Astrocyte of the spinal cord (primary cell): ENCODE results near the gene KRT2.

Experiments
- DNase-seq: peaks from one replicate; pipeline ENCODE4 v3.0.0; 2011; ENCODE audit warnings: low read depth, low spot score
- H3K4me3 ChIP-seq: 2 replicates; pipeline ENCODE4 v1.5.1; 2011; ENCODE audit warnings: low read depth, mild to moderate bottlenecking, low read length, moderate library complexity
- in situ Hi-C: cut with HindIII; loops from 2 replicates; pipeline ENCODE4 v1.10.0; 2017; ENCODE audit warnings: low sequenced_read_pairs
- TF ChIP-seq, protein P1 (sequence below): IDR thresholded peaks from 2 replicates; pipeline ENCODE4 v1.5.1; 2012; ENCODE audit warnings: low read depth, mild to moderate bottlenecking, low read length, inconsistent platforms

KRT2 gene

DNA sequence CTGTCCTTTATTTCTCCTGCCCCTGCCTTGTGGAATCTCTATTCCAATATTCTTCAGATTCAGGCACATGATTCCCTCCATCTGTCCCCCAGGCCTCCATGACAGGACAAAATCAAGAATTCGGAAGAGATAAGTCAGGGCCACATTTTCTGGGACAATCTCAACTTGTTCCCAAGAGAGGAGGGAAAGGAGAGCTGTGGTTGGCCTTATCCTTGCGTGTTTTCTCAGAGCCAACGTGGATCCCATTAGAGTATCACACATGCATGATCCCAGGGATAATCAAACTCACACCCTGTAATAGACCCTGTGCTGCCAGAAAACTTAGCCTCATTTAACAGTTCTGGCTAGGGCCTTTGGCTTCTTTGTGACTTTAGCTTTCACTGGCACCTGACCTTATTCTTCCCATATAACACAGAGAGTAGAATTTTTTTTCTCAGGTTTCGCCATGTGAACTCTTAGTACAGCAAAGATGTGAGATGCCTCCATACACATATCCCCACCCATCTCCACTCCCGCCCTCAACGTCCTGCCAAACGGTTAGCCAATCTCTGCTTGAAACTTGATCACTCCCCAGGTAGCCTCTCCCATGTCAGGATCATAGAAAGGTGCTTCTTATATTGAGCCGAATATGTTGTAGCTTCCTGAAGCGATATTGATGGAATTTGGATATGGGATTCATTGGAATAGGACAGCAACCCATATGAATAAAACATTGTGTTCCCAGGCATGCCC, 34.9 kb upstream of the KRT2 start:
- TF ChIP-seq, protein P1, sequence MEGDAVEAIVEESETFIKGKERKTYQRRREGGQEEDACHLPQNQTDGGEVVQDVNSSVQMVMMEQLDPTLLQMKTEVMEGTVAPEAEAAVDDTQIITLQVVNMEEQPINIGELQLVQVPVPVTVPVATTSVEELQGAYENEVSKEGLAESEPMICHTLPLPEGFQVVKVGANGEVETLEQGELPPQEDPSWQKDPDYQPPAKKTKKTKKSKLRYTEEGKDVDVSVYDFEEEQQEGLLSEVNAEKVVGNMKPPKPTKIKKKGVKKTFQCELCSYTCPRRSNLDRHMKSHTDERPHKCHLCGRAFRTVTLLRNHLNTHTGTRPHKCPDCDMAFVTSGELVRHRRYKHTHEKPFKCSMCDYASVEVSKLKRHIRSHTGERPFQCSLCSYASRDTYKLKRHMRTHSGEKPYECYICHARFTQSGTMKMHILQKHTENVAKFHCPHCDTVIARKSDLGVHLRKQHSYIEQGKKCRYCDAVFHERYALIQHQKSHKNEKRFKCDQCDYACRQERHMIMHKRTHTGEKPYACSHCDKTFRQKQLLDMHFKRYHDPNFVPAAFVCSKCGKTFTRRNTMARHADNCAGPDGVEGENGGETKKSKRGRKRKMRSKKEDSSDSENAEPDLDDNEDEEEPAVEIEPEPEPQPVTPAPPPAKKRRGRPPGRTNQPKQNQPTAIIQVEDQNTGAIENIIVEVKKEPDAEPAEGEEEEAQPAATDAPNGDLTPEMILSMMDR: no peak
- in situ Hi-C loops: no loop called here
- no peak for DNase-seq
- H3K4me3 ChIP-seq: no peak overlapping the region

DNA sequence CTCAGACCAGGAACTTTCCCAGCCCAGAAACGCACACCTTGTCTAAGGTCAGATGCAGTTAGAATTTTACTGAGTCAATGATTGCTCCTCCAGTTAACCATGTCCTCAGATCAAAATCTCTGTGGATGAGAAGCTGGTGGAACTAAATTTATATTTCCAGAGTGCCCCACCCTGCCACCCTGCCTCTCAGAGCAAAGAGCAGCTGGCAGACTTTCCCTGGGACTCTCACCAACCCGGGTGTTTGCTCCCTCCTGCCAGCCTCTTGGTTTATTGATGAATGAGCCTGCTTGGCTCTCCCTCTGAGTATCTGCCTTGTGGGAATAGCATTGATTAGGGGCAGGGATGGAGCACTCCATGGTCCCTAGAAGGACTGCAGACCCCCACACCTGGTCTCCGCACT, 34.1 kb upstream of the KRT2 start:
- H3K4me3 ChIP-seq: no peak overlapping the region
- in situ Hi-C loops: no loop called here
- TF ChIP-seq, protein P1: no peak
- no peak for DNase-seq

DNA sequence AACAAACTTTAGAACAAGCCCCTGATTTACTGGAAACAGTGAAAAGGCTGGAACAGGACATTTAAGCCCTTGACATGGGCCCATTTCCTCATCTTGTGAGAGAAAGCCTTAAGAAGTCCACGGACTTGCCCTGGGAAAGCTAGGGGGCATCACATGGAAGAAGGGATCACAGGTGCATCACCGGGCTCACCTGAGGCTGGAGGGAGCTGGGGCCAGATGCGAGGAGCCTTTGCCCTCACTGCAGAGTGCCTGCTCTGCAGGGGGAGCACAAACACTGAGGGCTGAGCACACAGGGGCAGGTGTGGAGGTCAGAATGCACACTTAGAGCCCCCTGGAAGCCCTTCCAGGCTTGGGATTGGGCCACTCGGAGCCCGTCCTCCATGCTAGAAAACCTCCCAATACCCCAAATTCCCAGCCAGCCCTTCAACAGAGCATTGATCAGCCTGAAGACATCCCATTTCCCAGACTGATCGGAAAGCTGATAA, 33.4 kb upstream of the KRT2 start:
- H3K4me3 ChIP-seq: no peak overlapping the region
- DNase-seq: no peak
- TF ChIP-seq, protein P1: no peak
- in situ Hi-C loops: no loop called here

DNA sequence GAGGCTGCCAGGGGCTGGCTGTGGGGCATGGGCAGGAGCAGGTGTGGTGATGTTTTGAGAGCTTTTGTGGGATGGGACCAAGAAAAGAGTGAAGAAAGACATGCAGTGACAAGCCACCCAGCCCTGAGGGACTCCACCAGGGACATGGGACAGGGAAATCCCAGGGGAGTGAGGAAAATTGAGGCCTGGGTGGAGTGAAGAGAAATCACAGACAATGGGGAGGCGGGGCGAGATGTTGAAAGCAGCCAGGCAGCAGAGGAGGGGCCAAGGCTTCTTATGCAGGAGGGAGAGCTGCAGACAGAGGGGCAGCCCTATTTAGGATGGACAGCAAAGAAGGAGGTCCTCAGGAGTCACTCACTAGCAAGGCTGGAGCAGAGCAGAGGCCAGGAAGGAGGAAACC, 32.4 kb upstream of the KRT2 start:
- TF ChIP-seq, protein P1: no peak
- in situ Hi-C loops: no loop called here

DNA sequence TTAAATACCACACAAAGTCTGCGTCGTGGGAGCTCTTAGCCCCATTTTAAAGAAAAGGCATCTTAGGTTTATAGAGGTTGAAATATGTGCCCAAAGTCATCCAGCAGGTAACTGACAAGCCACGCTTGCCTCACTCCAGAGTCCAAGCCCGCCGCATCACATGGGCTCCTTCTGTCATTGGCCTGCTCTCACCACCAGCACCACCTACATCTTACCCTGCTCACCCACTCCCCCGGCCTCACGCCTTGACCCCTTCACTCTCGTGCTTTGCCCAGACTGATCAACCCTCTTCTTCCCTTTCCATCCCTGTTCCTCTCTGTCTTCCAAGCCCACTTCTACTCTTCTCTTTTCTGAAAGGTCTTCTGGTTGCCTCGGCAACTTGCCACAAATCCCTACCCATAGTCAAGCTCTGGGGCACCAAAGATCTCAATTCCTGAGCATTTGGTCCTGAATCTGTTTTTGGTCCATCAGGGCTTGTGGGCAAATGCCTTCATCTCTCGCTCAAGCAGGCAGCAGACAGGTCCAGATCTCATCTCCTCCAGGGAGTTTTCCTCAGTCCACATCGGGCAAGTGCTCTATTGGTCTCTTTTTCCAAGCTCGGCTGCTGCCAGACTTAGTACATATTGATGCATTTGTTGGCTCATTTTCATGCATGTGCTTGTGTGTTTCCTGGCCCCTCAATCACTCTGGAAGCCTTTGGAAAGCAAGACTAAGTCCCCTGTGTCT, 31.7 kb upstream of the KRT2 start:
- H3K4me3 ChIP-seq: no peak overlapping the region
- TF ChIP-seq, protein P1: no peak
- in situ Hi-C loops: no loop called here
- DNase-seq: no peak

More for the DNA sequence above, 32.4 kb upstream of the KRT2 start:
- no peak for DNase-seq
- H3K4me3 ChIP-seq: no peak overlapping the region

DNA sequence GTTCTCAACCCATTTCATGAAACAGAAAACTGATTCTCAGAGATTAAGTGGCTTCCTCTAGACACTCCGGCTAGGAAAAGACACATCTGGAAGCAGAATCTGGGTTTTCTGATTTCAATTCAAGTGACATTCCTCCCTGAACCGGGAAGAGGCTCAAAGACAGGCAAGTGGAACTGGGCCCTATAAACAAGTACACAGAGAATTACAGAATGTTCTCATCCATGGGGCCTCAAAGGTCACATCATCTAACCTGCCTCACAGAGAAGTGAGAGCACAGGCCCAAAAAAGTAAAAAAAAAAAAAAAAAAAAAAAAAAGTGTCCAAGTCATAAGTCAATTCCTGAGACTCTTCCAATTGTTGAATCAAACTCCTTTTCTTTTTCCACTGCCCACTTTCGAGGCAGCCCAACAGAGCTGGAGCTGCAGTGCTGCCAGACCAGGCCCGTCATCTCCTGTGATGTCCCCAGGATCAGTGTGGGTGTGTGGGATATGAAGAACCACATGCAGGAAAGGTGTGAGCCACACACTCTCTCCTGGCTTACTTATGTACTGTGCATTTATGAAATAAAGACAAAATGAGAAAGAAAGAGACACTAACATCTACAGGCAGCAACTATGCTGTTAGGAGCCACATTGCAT, 31.0 kb upstream of the KRT2 start:
- in situ Hi-C loops: no loop called here
- TF ChIP-seq, protein P1: no peak
- no peak for DNase-seq
- H3K4me3 ChIP-seq: no peak overlapping the region
